Articular chondrocyte of knee joint (primary cell): Measurements from ENCODE around the gene AAMDC. TPM values are rescaled to one million over a fixed set of nuclear protein-coding genes. Genes with fewer than 3 reads are reported as not detected.

Experiments
- small RNA-seq: library from RNA; depleted of rRNA; stranded (forward); fragments of <200 nt; gene quantifications from one replicate; pipeline ENCODE3, GENCODE V24; 2012
- total RNA-seq: library from RNA; depleted of rRNA; stranded (reverse); fragments of >200 nt; gene quantifications from 2 replicates; pipeline ENCODE4 v1.2.3, GENCODE V29; 2012

The AAMDC gene
- total RNA-seq, result 18.2 and 20.0 TPM in 2 replicates

GRCh38 chr11:77820565-77821348 is at the start of gene AAMDC, which contains the start of gene RSF1:
Gene AAMDC (plus strand): TSS chr11:77821144. CDS start chr11:77842497, 21,353 bp downstream.
Gene RSF1 (minus strand): TSS chr11:77820722. CDS start chr11:77820714, 8 bp downstream.

Small RNA genes within 50 kb of the gene (small RNA-seq; reads per million reads assigned to genes)
- gene AP002812.4, result not detected

Other genes with a start within 250 kb of the AAMDC start
- gene AQP11, start 231.2 kb upstream of the AAMDC start, total RNA-seq, result 0.78 and 1.2 TPM in 2 replicates
- 109 and 116 TPM in 2 replicates for gene CLNS1A, start 183.3 kb upstream of the AAMDC start, total RNA-seq
- gene RSF1, start 422 bp upstream of the AAMDC start, total RNA-seq, result 38.6 and 41.4 TPM in 2 replicates
- gene INTS4, start 173.5 kb downstream of the AAMDC start, total RNA-seq, result 37.0 and 41.7 TPM in 2 replicates
- gene KCTD14, start 202.1 kb downstream of the AAMDC start, total RNA-seq, result 1.7 and 3.7 TPM in 2 replicates
- gene THRSP, start 242.7 kb downstream of the AAMDC start, total RNA-seq, result 0.13 TPM in 1 of 2 replicates, not detected in the other